SH-SY5Y (cell line): ENCODE data around the gene NR1H2.

ENCODE experiments used
- GATA2 ChIP-seq: IDR thresholded peaks from 2 replicates; pipeline ENCODE4 v1.6.1; 2011; ENCODE audit warnings: mild to moderate bottlenecking, low read depth, low read length
- GATA3 ChIP-seq: IDR thresholded peaks from 2 replicates; pipeline ENCODE4 v1.6.1; 2011; ENCODE audit warnings: low read depth, mild to moderate bottlenecking, low read length, moderate library complexity

GRCh38 chr19:50333235-50333736 lies 43.0 kb upstream of the NR1H2 start:
- TF ChIP-seq GATA2 (no peak), GATA3 (no peak)
